ENCODE measurements around the gene DIPK1A. TPM values are rescaled to one million over a fixed set of nuclear protein-coding genes. Genes with fewer than 3 reads are reported as not detected.

Gene DIPK1A
- total RNA-seq, 1 experiment from 2014 or later, result 8.6 TPM

- in situ Hi-C loops (cut with HindIII; ENCODE audit: low pct_unique_long_range_greater_than_20kb, low sequenced_read_pairs), result no loop called here
- DNase-seq (ENCODE audit: low read depth), result no peak
These were observed 121.8 kb downstream of the DIPK1A start for GRCh38 chr1:92839442-92839841.

GRCh38 chr1:92838519-92838918 is 122.7 kb downstream of the DIPK1A start:
- in situ Hi-C loops (cut with HindIII; ENCODE audit: low pct_unique_long_range_greater_than_20kb, low sequenced_read_pairs), result no loop called here
- DNase-seq (ENCODE audit: low read depth), result no peak

GRCh38 chr1:92837062-92837461 is 124.2 kb downstream of the DIPK1A start:
- in situ Hi-C loops (cut with HindIII; ENCODE audit: low pct_unique_long_range_greater_than_20kb, low sequenced_read_pairs), result no loop called here
- DNase-seq (ENCODE audit: low read depth), result no peak

GRCh38 chr1:92834617-92835016 is 126.6 kb downstream of the DIPK1A start:
- no peak for DNase-seq (ENCODE audit: low read depth)
- in situ Hi-C loops (cut with HindIII; ENCODE audit: low pct_unique_long_range_greater_than_20kb, low sequenced_read_pairs), result no loop called here

- no peak for DNase-seq (ENCODE audit: low read depth)
- in situ Hi-C loops (cut with HindIII; ENCODE audit: low pct_unique_long_range_greater_than_20kb, low sequenced_read_pairs), result no loop called here
These were observed 127.4 kb downstream of the DIPK1A start for GRCh38 chr1:92833840-92834239.

GRCh38 chr1:92832537-92833114 is 128.6 kb downstream of the DIPK1A start:
- DNase-seq (ENCODE audit: low read depth), result no peak
- in situ Hi-C loops (cut with HindIII; ENCODE audit: low pct_unique_long_range_greater_than_20kb, low sequenced_read_pairs), result no loop called here

GRCh38 chr1:92831762-92832536 is 129.3 kb downstream of the DIPK1A start, which contains the start of gene RPL5:
Gene RPL5 (plus strand): TSS chr1:92832040. CDS start chr1:92832115, 75 bp downstream.
- peak; percentile 95 for DNase-seq (ENCODE audit: low read depth)
- in situ Hi-C loops (cut with HindIII; ENCODE audit: low pct_unique_long_range_greater_than_20kb, low sequenced_read_pairs), result no loop called here

GRCh38 chr1:92831368-92831761 is 129.9 kb downstream of the DIPK1A start:
- in situ Hi-C loops (cut with HindIII; ENCODE audit: low pct_unique_long_range_greater_than_20kb, low sequenced_read_pairs), result no loop called here
- no peak for DNase-seq (ENCODE audit: low read depth)

- DNase-seq (ENCODE audit: low read depth), result no peak
These were observed 134.5 kb downstream of the DIPK1A start for GRCh38 chr1:92826792-92827191.

GRCh38 chr1:92822879-92823278 is 138.4 kb downstream of the DIPK1A start:
- in situ Hi-C loops (cut with HindIII; ENCODE audit: low pct_unique_long_range_greater_than_20kb, low sequenced_read_pairs), result no loop called here
- no peak for DNase-seq (ENCODE audit: low read depth)

More at GRCh38 chr1:92826792-92827191, 134.5 kb downstream of the DIPK1A start:
- in situ Hi-C loops (cut with HindIII; ENCODE audit: low pct_unique_long_range_greater_than_20kb, low sequenced_read_pairs), result no loop called here

GRCh38 chr1:92820551-92820950 is 140.7 kb downstream of the DIPK1A start:
- in situ Hi-C loops (cut with HindIII; ENCODE audit: low pct_unique_long_range_greater_than_20kb, low sequenced_read_pairs), result no loop called here
- DNase-seq (ENCODE audit: low read depth), result no peak

- no peak for DNase-seq (ENCODE audit: low read depth)
- in situ Hi-C loops (cut with HindIII; ENCODE audit: low pct_unique_long_range_greater_than_20kb, low sequenced_read_pairs), result no loop called here
These were observed 141.2 kb downstream of the DIPK1A start for GRCh38 chr1:92820024-92820423.

- in situ Hi-C loops (cut with HindIII; ENCODE audit: low pct_unique_long_range_greater_than_20kb, low sequenced_read_pairs), result no loop called here
- DNase-seq (ENCODE audit: low read depth), result no peak
These were observed 143.1 kb downstream of the DIPK1A start for GRCh38 chr1:92817986-92818764.

- in situ Hi-C loops (cut with HindIII; ENCODE audit: low pct_unique_long_range_greater_than_20kb, low sequenced_read_pairs), result no loop called here
- no peak for DNase-seq (ENCODE audit: low read depth)
These were observed 144.0 kb downstream of the DIPK1A start for GRCh38 chr1:92817137-92817697.

GRCh38 chr1:92816732-92817131 is 144.5 kb downstream of the DIPK1A start:
- DNase-seq (ENCODE audit: low read depth), result no peak
- in situ Hi-C loops (cut with HindIII; ENCODE audit: low pct_unique_long_range_greater_than_20kb, low sequenced_read_pairs), result no loop called here

- in situ Hi-C loops (cut with HindIII; ENCODE audit: low pct_unique_long_range_greater_than_20kb, low sequenced_read_pairs), result no loop called here
- no peak for DNase-seq (ENCODE audit: low read depth)
These were observed 152.9 kb downstream of the DIPK1A start for GRCh38 chr1:92808381-92808780.

GRCh38 chr1:92805216-92805615 is 156.0 kb downstream of the DIPK1A start:
- in situ Hi-C loops (cut with HindIII; ENCODE audit: low pct_unique_long_range_greater_than_20kb, low sequenced_read_pairs), result no loop called here
- no peak for DNase-seq (ENCODE audit: low read depth)

GRCh38 chr1:92804721-92805201 is 156.5 kb downstream of the DIPK1A start:
- in situ Hi-C loops (cut with HindIII; ENCODE audit: low pct_unique_long_range_greater_than_20kb, low sequenced_read_pairs), result no loop called here
- DNase-seq (ENCODE audit: low read depth), result peak; percentile 23

Data from Caki2 (cell line).